Measurements from ENCODE around the gene C1orf174. TPM values are rescaled to one million over a fixed set of nuclear protein-coding genes. Genes with fewer than 3 reads are reported as not detected.

Gene C1orf174
- total and polyA plus RNA-seq, 2 of the 4 experiments (the other 2 are of a cell fraction): 26.7 to 45.7 TPM

DNA sequence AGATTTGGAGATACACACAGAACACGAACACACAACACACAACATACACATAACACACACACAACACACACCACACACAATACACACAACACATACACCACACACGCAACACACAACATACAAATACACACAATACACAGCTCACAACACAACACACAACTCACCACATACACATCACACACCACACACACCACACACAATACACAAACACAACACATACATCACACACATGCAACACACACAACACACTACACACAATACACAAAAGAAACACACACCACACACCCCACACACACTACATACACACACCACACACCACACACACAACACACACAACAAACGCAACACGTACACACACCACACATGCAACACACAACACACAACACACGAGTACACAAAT is 29.1 kb upstream of the C1orf174 start:
- H3K14ac ChIP-seq (replicated peaks; ENCODE audit: low read depth, low read length): no peak overlapping the region
- H2AK9ac ChIP-seq (replicated peaks; ENCODE audit: low read depth, low read length, poor library complexity): peak overlapping the region; percentile 28
- intact Hi-C loops (cut with micrococcal nuclease): no loop called here
- H3K36me3 ChIP-seq (ENCODE audit: control insufficient read depth, insufficient read depth, low read length): no peaks in the 10 kb centered on the region
- no peak overlapping the region for H3K27ac ChIP-seq (ENCODE audit: insufficient read depth, low read length)
- peaks cover 16% of the 10 kb centered on the region; the same call in 1 of the 2 replicates for H3K9me3 ChIP-seq (ENCODE audit: control insufficient read depth, insufficient read depth, low read length)
- H3K4me3 ChIP-seq (ENCODE audit: insufficient read depth, low read depth, low read length): no peak overlapping the region
- H2BK5ac ChIP-seq (ENCODE audit: low read depth, low read length, poor library complexity, severe bottlenecking): peak overlapping the region; percentile 95
- H3K4me2 ChIP-seq (ENCODE audit: low read depth, low read length): no peak overlapping the region
- ATAC-seq (ENCODE audit: low read depth) (no peak), DNase-seq (no peak)
- 56% methylated on average over 4 of the region's 5 CpGs; no CpG with 5 or more reads in 1 of the 2 experiments for WGBS, 2 experiments (ENCODE audit: extremely low coverage in 2 of 2, insufficient read length in 1 of 2)
- H4K8ac ChIP-seq (ENCODE audit: low read depth in 2 of 2, low read length in 2 of 2): no peak overlapping the region
- no peak overlapping the region for H2BK15ac ChIP-seq (ENCODE audit: low read depth, low read length)
- no peaks in the 10 kb centered on the region for H3K4me1 ChIP-seq (ENCODE audit: control insufficient read depth, insufficient read depth, low read length)
- H2BK20ac ChIP-seq (ENCODE audit: low read depth, low read length): no peak overlapping the region
- peak overlapping the region; percentile 51 for H2AFZ ChIP-seq (replicated peaks; ENCODE audit: low read length, poor library complexity)
- no peak overlapping the region for H3K18ac ChIP-seq (ENCODE audit: low read depth, low read length)
- dilution Hi-C loops (cut with HindIII; ENCODE audit: low sequenced_read_pairs, unreplicated experiment): no loop called here
- no peak overlapping the region for H4K91ac ChIP-seq (ENCODE audit: insufficient read depth, low read depth, low read length)
- H3K27me3 ChIP-seq (ENCODE audit: control insufficient read depth, insufficient read depth, low read length): no peaks in the 10 kb centered on the region
- TF ChIP-seq MAFK (IDR thresholded peaks at IDR 0.05; ENCODE audit: low read depth, low read length) (no peak), FOS (IDR thresholded peaks at IDR 0.05; ENCODE audit: low read depth, low read length) (no peak), RFX5 (IDR thresholded peaks at IDR 0.05; ENCODE audit: low read depth, low read length) (no peak), MAZ (IDR thresholded peaks at IDR 0.05; ENCODE audit: borderline replicate concordance, low read depth, low read length) (no peak), CEBPB (IDR thresholded peaks at IDR 0.05; ENCODE audit: low read depth, low read length) (no peak)
- TF ChIP-seq, protein P1, sequence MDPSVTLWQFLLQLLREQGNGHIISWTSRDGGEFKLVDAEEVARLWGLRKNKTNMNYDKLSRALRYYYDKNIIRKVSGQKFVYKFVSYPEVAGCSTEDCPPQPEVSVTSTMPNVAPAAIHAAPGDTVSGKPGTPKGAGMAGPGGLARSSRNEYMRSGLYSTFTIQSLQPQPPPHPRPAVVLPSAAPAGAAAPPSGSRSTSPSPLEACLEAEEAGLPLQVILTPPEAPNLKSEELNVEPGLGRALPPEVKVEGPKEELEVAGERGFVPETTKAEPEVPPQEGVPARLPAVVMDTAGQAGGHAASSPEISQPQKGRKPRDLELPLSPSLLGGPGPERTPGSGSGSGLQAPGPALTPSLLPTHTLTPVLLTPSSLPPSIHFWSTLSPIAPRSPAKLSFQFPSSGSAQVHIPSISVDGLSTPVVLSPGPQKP (IDR thresholded peaks at IDR 0.05; ENCODE audit: borderline replicate concordance, low read depth, low read length): no peak
- BruUV-seq (replicated peaks): no TSS peak
- H2AK5ac ChIP-seq (ENCODE audit: low read depth, low read length): no peak overlapping the region
- no peaks in the 10 kb centered on the region for H4K20me1 ChIP-seq (ENCODE audit: insufficient read depth, low read length)
- no peak overlapping the region for H3K9ac ChIP-seq (ENCODE audit: low read depth, low read length)
- ChIA-PET CTCF (no interaction called here), POLR2A (ENCODE audit: unreplicated experiment) (no interaction called here)
- in situ Hi-C loops (cut with MboI; ENCODE audit: low sequenced_read_pairs): no loop called here
- no peak overlapping the region for H4K5ac ChIP-seq (ENCODE audit: low read depth, low read length)
- no peak overlapping the region for H2BK120ac ChIP-seq (ENCODE audit: low read depth, low read length)
- no peaks in the 10 kb centered on the region for H3K79me1 ChIP-seq (ENCODE audit: low read depth in 1 of 2, low read length in 2 of 2)
- H3K56ac ChIP-seq (ENCODE audit: extremely low read depth, insufficient read depth, low read length): no peak overlapping the region
- H3K4ac ChIP-seq (ENCODE audit: low read depth, low read length): no peak overlapping the region
- no peaks in the 10 kb centered on the region for H3K9me1 ChIP-seq (ENCODE audit: insufficient read depth, low read length)
- H3K23ac ChIP-seq (ENCODE audit: low read depth, low read length): no peak overlapping the region

All from IMR-90 (cell line).